ENCODE data around the gene CEP85L.

Gene CEP85L

GRCh38 chr6:118522422-118522821 lies 129.0 kb downstream of the CEP85L start:
- DNase-seq (ENCODE audit: low read depth, low spot score): no peak
- H3K4me3 ChIP-seq (ENCODE audit: low read length): no peak overlapping the region

- H3K4me3 ChIP-seq (ENCODE audit: low read length): no peak overlapping the region
- no peak for DNase-seq (ENCODE audit: low read depth, low spot score)
Measured at GRCh38 chr6:118514689-118515088, 136.7 kb downstream of the CEP85L start.

- no peak for DNase-seq (ENCODE audit: low read depth, low spot score)
- no peak overlapping the region for H3K4me3 ChIP-seq (ENCODE audit: low read length)
Measured at GRCh38 chr6:118511930-118512715, 139.3 kb downstream of the CEP85L start.

GRCh38 chr6:118509009-118509617 lies 142.3 kb downstream of the CEP85L start:
- H3K4me3 ChIP-seq (ENCODE audit: low read length): no peak overlapping the region
- DNase-seq (ENCODE audit: low read depth, low spot score): peak; percentile 18

GRCh38 chr6:118507636-118508035 lies 143.8 kb downstream of the CEP85L start:
- DNase-seq (ENCODE audit: low read depth, low spot score): no peak

GRCh38 chr6:118506071-118506638 lies 145.2 kb downstream of the CEP85L start:
- no peak for DNase-seq (ENCODE audit: low read depth, low spot score)
- H3K4me3 ChIP-seq (ENCODE audit: low read length): no peak overlapping the region

More at GRCh38 chr6:118507636-118508035, 143.8 kb downstream of the CEP85L start:
- H3K4me3 ChIP-seq (ENCODE audit: low read length): no peak overlapping the region

GRCh38 chr6:118505656-118506055 lies 145.7 kb downstream of the CEP85L start:
- DNase-seq (ENCODE audit: low read depth, low spot score): no peak

GRCh38 chr6:118504611-118505010 lies 146.8 kb downstream of the CEP85L start:
- no peak overlapping the region for H3K4me3 ChIP-seq (ENCODE audit: low read length)

More at GRCh38 chr6:118505656-118506055, 145.7 kb downstream of the CEP85L start:
- no peak overlapping the region for H3K4me3 ChIP-seq (ENCODE audit: low read length)

GRCh38 chr6:118502169-118502568 lies 149.2 kb downstream of the CEP85L start:
- no peak overlapping the region for H3K4me3 ChIP-seq (ENCODE audit: low read length)

More at GRCh38 chr6:118504611-118505010, 146.8 kb downstream of the CEP85L start:
- no peak for DNase-seq (ENCODE audit: low read depth, low spot score)

GRCh38 chr6:118501765-118502164 lies 149.6 kb downstream of the CEP85L start:
- H3K4me3 ChIP-seq (ENCODE audit: low read length): no peak overlapping the region
- no peak for DNase-seq (ENCODE audit: low read depth, low spot score)

More at GRCh38 chr6:118502169-118502568, 149.2 kb downstream of the CEP85L start:
- no peak for DNase-seq (ENCODE audit: low read depth, low spot score)

GRCh38 chr6:118501099-118501498 lies 150.3 kb downstream of the CEP85L start:
- no peak for DNase-seq (ENCODE audit: low read depth, low spot score)

GRCh38 chr6:118500130-118501015 lies 151.0 kb downstream of the CEP85L start:
- H3K4me3 ChIP-seq (ENCODE audit: low read length): no peak overlapping the region
- DNase-seq (ENCODE audit: low read depth, low spot score): peak; percentile 3

More at GRCh38 chr6:118501099-118501498, 150.3 kb downstream of the CEP85L start:
- H3K4me3 ChIP-seq (ENCODE audit: low read length): no peak overlapping the region

- DNase-seq (ENCODE audit: low read depth, low spot score): no peak
- H3K4me3 ChIP-seq (ENCODE audit: low read length): no peak overlapping the region
Measured at GRCh38 chr6:118495485-118496280, 155.7 kb downstream of the CEP85L start.

GRCh38 chr6:118494091-118494490 lies 157.3 kb downstream of the CEP85L start:
- H3K4me3 ChIP-seq (ENCODE audit: low read length): no peak overlapping the region
- no peak for DNase-seq (ENCODE audit: low read depth, low spot score)

GRCh38 chr6:118489990-118490389 lies 161.4 kb downstream of the CEP85L start:
- no peak for DNase-seq (ENCODE audit: low read depth, low spot score)
- H3K4me3 ChIP-seq (ENCODE audit: low read length): no peak overlapping the region

- no peak overlapping the region for H3K4me3 ChIP-seq (ENCODE audit: low read length)
- DNase-seq (ENCODE audit: low read depth, low spot score): no peak
Measured at GRCh38 chr6:118488631-118489030, 162.8 kb downstream of the CEP85L start.

- H3K4me3 ChIP-seq (ENCODE audit: low read length): no peak overlapping the region
- no peak for DNase-seq (ENCODE audit: low read depth, low spot score)
Measured at GRCh38 chr6:118485601-118486550, 165.5 kb downstream of the CEP85L start.
